Ectodermal cell (in vitro differentiated cells): ENCODE results near the gene IL6ST.
"Not testable (repeated sequence)": the region's sequence is repeated elsewhere in the genome, so short reads cannot be mapped to it uniquely, and the experiment has no call there.

Experiments
- H3K27ac ChIP-seq: 2 replicates; pipeline ENCODE4 v1.7.0; 2013; ENCODE audit warnings: mild to moderate bottlenecking, low read depth, low read length; ENCODE audit not compliant: insufficient read depth, poor library complexity, severe bottlenecking
- H3K27me3 ChIP-seq: 2 replicates; pipeline ENCODE4 v1.7.0; 2013; ENCODE audit warnings: mild to moderate bottlenecking, low read length; ENCODE audit not compliant: insufficient read depth, control insufficient read depth, poor library complexity, severe bottlenecking
- H3K36me3 ChIP-seq: one replicate; pipeline ENCODE4 v1.7.0; 2013; ENCODE audit warnings: low read length; ENCODE audit not compliant: control insufficient read depth, insufficient read depth
- H3K4me1 ChIP-seq: one replicate; pipeline ENCODE4 v1.7.0; 2013; ENCODE audit warnings: low read length; ENCODE audit not compliant: control insufficient read depth, insufficient read depth
- H3K4me3 ChIP-seq: 2 replicates; pipeline ENCODE4 v1.7.0; 2013; ENCODE audit warnings: low read depth, low read length, control low read depth; ENCODE audit not compliant: insufficient read depth
- H3K9me3 ChIP-seq: 2 replicates; pipeline ENCODE4 v1.7.0; 2013; ENCODE audit warnings: mild to moderate bottlenecking, low read length, moderate library complexity; ENCODE audit not compliant: control insufficient read depth
- WGBS, 2 experiments: methylation state at CpG; one replicate each; pipeline ENCODE4 v1.1.7; 2013; ENCODE audit warnings: missing lambda C conversion rate in 2 of 2; 5-methylcytosine and 5-hydroxymethylcytosine counted together

IL6ST gene

GRCh38 chr5:55973296-55973695 is 21.5 kb downstream of the IL6ST start:
- Histone ChIP-seq H3K9me3 (no peaks in the 10 kb centered on the region), H3K4me3 (no peak overlapping the region), H3K27me3 (no peaks in the 10 kb centered on the region), H3K4me1 (no peaks in the 10 kb centered on the region), H3K36me3 (peaks cover 4% of the 10 kb centered on the region), H3K27ac (no peak overlapping the region)
- 91 to 98% methylated on average over 4 of the region's 4 CpGs for WGBS, 2 experiments

DNA sequence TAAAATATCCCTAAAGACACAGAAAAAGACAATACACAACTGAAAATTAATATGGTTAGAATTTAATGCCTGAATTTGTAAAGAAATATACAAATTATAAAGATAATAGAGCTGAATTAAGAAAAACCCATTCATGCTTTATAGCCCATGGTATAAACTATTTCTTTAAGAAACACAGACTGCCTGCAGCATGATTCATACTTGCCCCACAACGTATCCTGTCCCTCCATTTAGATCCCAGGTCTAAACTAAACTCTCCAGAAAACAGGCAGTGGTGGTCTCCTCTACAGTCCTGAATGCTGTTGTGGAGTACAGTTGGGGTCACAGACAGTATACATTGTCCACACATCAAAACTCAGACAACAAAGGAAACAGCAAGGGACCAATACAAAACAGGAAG is 24.8 kb downstream of the IL6ST start:
- Histone ChIP-seq H3K4me1 (no peaks in the 10 kb centered on the region), H3K27me3 (no peaks in the 10 kb centered on the region), H3K36me3 (peaks cover 4% of the 10 kb centered on the region), H3K4me3 (no peak overlapping the region), H3K27ac (no peak overlapping the region), H3K9me3 (no peaks in the 10 kb centered on the region)
- 89 to 90% methylated on average over 1 of the region's 1 CpG for WGBS, 2 experiments

DNA sequence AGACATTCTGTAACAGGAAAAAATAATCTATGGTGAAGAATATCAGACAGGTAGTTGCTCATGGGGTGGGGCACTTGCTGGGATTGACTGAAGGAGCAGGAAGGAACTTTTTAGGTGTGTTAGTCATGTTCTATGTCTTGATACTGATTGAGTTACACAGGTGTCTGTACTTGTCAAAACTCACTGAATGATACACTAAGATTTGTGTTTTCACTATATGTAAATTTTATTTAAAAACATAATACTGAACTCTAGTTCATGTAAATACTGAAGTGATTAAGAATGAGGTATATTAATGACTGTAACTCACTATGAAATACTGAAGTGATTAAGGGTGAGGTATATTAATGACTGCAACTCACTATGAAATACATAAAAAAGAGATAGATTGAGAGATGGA is 28.5 kb downstream of the IL6ST start:
- Histone ChIP-seq H3K4me3 (no peak overlapping the region), H3K27ac (no peak overlapping the region), H3K27me3 (no peaks in the 10 kb centered on the region), H3K4me1 (no peaks in the 10 kb centered on the region), H3K36me3 (no peaks in the 10 kb centered on the region), H3K9me3 (no peaks in the 10 kb centered on the region)

GRCh38 chr5:55965525-55965924 is 29.2 kb downstream of the IL6ST start:
- Histone ChIP-seq H3K9me3 (no peaks in the 10 kb centered on the region), H3K27ac (no peak overlapping the region), H3K4me3 (no peak overlapping the region), H3K4me1 (no peaks in the 10 kb centered on the region), H3K36me3 (no peaks in the 10 kb centered on the region), H3K27me3 (no peaks in the 10 kb centered on the region)
- 91 to 96% methylated on average over 6 of the region's 6 CpGs for WGBS, 2 experiments

DNA sequence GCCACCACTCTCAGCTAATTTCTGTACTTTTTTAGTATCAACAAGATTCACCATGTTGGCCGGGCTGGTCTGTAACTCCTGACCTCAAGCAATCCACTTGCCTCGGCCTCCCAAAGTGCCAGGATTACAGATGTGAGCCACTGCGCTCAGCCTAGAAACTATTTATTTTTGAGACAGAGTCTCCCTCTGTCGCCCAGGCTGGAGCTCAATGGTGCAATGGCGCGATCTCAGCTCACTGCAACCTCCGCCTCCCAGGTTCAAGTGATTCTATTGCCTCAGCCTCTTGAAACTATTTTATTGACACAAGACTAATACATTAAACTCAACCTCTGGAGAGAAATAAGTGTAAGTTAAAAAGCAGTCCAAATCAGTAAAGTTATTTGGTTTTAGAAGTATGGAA is 34.0 kb downstream of the IL6ST start:
- 94 to 95% methylated on average over 7 of the region's 7 CpGs for WGBS, 2 experiments
- Histone ChIP-seq H3K4me1 (no peaks in the 10 kb centered on the region), H3K9me3 (no peaks in the 10 kb centered on the region), H3K27ac (no peak overlapping the region), H3K36me3 (peaks cover 2% of the 10 kb centered on the region), H3K27me3 (no peaks in the 10 kb centered on the region), H3K4me3 (no peak overlapping the region)

DNA sequence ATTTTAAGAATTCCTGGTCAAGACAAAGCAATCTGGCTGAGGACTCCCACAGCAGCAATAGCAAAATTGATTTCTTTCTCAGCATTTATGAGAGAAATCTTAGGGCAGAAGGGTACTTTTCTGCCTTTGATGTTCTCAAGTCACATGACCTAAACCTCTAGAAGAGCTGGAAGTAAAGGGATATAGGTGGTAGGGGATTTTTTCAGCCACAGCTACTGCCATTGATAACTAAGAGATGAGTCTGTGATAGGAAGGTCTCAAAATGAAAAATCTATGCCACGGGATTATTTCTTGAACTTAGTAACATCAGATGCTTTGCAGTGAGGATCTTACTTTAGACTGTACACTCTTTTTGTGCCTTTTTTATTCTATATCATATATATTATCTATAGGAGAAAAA is 35.6 kb downstream of the IL6ST start:
- peaks cover 3% of the 10 kb centered on the region for H3K36me3 ChIP-seq

GRCh38 chr5:55941154-55941553 is 53.6 kb downstream of the IL6ST start:
- H3K27me3 ChIP-seq, H3K9me3 ChIP-seq, H3K36me3 ChIP-seq, H3K27ac ChIP-seq, H3K4me3 ChIP-seq, H3K4me1 ChIP-seq: not testable (repeated sequence)
- 93 to 98% methylated on average over 4 of the region's 4 CpGs for WGBS, 2 experiments

More for the DNA sequence above, 35.6 kb downstream of the IL6ST start:
- WGBS, 2 experiments = 100% methylated on average over 1 of the region's 1 CpG
- H3K27ac ChIP-seq = no peak overlapping the region
- H3K9me3 ChIP-seq = no peaks in the 10 kb centered on the region
- no peak overlapping the region for H3K4me3 ChIP-seq
- H3K4me1 ChIP-seq = no peaks in the 10 kb centered on the region
- no peaks in the 10 kb centered on the region for H3K27me3 ChIP-seq

DNA sequence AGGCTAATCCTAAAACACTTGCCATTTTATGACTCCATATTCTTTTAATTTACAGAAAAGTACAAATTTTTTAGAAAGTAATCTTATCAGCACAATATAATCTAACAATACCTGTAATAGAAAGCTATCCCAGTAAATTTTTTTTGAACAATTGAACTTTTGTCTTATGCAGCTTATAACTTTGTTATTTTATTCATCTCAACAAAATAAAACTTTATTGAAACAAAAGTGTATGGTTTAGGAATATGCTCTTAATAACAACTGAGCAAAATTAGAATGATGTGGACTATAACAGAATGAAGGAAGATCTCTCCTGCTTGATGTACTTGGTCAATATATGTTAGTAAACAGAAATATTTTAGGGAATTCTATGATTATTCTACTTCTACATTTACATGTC is 57.2 kb downstream of the IL6ST start:
- not testable (repeated sequence) for H3K36me3 ChIP-seq, H3K27ac ChIP-seq, H3K27me3 ChIP-seq, H3K9me3 ChIP-seq, H3K4me3 ChIP-seq, H3K4me1 ChIP-seq

DNA sequence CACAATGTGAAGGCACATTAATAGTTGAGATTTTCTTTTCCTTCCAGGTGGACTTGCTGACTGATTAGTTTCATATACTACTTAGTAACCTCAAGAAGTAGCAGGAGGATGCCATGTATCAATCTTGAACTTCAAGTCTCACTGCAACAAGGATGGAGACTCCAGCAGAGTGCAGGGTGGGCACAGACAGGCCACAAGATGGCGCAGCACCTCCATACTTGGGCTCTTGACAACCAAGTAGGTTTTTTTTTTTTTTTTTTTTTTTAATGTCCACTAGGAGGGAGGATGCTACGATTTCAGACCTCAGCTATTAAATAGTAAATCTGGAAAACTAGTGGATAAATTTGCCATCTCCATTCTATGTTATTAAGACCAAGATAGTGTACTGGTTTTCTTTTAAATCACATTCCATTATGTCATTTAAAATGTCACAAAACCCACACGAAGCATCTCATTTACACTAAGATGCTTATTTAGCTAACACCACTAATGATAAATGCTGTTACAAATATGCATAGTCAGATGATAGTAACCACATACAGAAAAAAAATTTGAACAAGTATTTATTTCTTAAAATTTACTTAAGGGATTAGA is 58.6 kb downstream of the IL6ST start:
- Histone ChIP-seq H3K9me3 (no peaks in the 10 kb centered on the region), H3K36me3 (no peaks in the 10 kb centered on the region), H3K27ac (no peak overlapping the region), H3K27me3 (no peaks in the 10 kb centered on the region), H3K4me1 (no peaks in the 10 kb centered on the region), H3K4me3 (no peak overlapping the region)
- WGBS, 2 experiments = 0 to 50% methylated on average over 1 to 2 of the region's 3 CpGs

GRCh38 chr5:55935371-55935770 is 59.4 kb downstream of the IL6ST start:
- H3K27me3 ChIP-seq = no peaks in the 10 kb centered on the region
- H3K4me3 ChIP-seq = no peak overlapping the region
- H3K27ac ChIP-seq = no peak overlapping the region
- no peaks in the 10 kb centered on the region for H3K4me1 ChIP-seq
- 94 to 97% methylated on average over 4 to 6 of the region's 6 CpGs for WGBS, 2 experiments
- no peaks in the 10 kb centered on the region for H3K36me3 ChIP-seq
- no peaks in the 10 kb centered on the region for H3K9me3 ChIP-seq

DNA sequence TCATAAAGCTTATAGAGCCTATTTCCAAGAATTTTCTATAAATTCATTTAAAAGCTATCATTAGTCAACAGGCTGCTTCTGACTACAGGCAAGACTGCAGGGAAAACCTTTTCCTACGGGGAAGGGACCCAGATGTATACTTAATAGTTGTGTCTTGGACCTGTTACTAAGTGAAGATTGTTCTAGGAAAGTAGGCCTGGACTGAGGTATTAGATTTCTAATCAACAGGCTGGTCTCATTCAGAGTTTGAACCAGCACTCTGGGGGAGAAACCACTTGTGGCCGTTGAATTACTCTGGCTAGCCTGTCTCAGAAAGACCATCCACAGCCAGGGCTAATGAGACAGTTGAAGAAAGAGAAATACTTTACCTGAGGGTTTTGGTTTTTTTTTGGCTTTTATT is 60.0 kb downstream of the IL6ST start:
- H3K4me1 ChIP-seq = no peaks in the 10 kb centered on the region
- no peaks in the 10 kb centered on the region for H3K27me3 ChIP-seq
- 93 to 95% methylated on average over 2 of the region's 2 CpGs for whole genome bisulfite sequencing, 2 experiments
- no peaks in the 10 kb centered on the region for H3K36me3 ChIP-seq
- H3K27ac ChIP-seq = no peak overlapping the region
- H3K4me3 ChIP-seq = no peak overlapping the region
- H3K9me3 ChIP-seq = no peaks in the 10 kb centered on the region
